ENCODE results near the gene NPAS2.

The NPAS2 gene

GRCh38 chr2:100844514-100844913 lies 24.6 kb downstream of the NPAS2 start:
- peaks cover 4% of the 10 kb centered on the region for H3K27me3 Mint-ChIP-seq (ENCODE audit: low read depth)
- no peaks in the 10 kb centered on the region for H3K36me3 Mint-ChIP-seq (ENCODE audit: low read depth)
- no peak overlapping the region for H3K27ac Mint-ChIP-seq
- H3K4me3 Mint-ChIP-seq = no peak overlapping the region
- peaks cover 4% of the 10 kb centered on the region for H3K9me3 Mint-ChIP-seq
- no peaks in the 10 kb centered on the region for H3K4me1 Mint-ChIP-seq
- TF ChIP-seq, protein P1, sequence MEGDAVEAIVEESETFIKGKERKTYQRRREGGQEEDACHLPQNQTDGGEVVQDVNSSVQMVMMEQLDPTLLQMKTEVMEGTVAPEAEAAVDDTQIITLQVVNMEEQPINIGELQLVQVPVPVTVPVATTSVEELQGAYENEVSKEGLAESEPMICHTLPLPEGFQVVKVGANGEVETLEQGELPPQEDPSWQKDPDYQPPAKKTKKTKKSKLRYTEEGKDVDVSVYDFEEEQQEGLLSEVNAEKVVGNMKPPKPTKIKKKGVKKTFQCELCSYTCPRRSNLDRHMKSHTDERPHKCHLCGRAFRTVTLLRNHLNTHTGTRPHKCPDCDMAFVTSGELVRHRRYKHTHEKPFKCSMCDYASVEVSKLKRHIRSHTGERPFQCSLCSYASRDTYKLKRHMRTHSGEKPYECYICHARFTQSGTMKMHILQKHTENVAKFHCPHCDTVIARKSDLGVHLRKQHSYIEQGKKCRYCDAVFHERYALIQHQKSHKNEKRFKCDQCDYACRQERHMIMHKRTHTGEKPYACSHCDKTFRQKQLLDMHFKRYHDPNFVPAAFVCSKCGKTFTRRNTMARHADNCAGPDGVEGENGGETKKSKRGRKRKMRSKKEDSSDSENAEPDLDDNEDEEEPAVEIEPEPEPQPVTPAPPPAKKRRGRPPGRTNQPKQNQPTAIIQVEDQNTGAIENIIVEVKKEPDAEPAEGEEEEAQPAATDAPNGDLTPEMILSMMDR (IDR thresholded peaks at IDR 0.05; ENCODE audit: unreplicated experiment in 3 of 3) = no peak

GRCh38 chr2:100845141-100845991 lies 25.4 kb downstream of the NPAS2 start:
- no peak overlapping the region for H3K27ac Mint-ChIP-seq
- no peak overlapping the region for H3K4me3 Mint-ChIP-seq
- peaks cover 4% of the 10 kb centered on the region for H3K9me3 Mint-ChIP-seq
- H3K27me3 Mint-ChIP-seq (ENCODE audit: low read depth) = peaks cover 4% of the 10 kb centered on the region
- TF ChIP-seq, protein P1 (IDR thresholded peaks at IDR 0.05; ENCODE audit: unreplicated experiment in 3 of 3) = no peak
- H3K36me3 Mint-ChIP-seq (ENCODE audit: low read depth) = no peaks in the 10 kb centered on the region
- no peaks in the 10 kb centered on the region for H3K4me1 Mint-ChIP-seq

- no peaks in the 10 kb centered on the region for H3K4me1 Mint-ChIP-seq
- no peak overlapping the region for H3K4me3 Mint-ChIP-seq
- peaks cover 4% of the 10 kb centered on the region for H3K9me3 Mint-ChIP-seq
- H3K27ac Mint-ChIP-seq = no peak overlapping the region
- H3K27me3 Mint-ChIP-seq (ENCODE audit: low read depth) = peaks cover 3% of the 10 kb centered on the region
- no peaks in the 10 kb centered on the region for H3K36me3 Mint-ChIP-seq (ENCODE audit: low read depth)
- TF ChIP-seq, protein P1 (IDR thresholded peaks at IDR 0.05; ENCODE audit: unreplicated experiment in 3 of 3) = no peak
Measured at GRCh38 chr2:100846716-100847115, 26.8 kb downstream of the NPAS2 start.

GRCh38 chr2:100852447-100852846 lies 32.5 kb downstream of the NPAS2 start:
- no peaks in the 10 kb centered on the region for H3K36me3 Mint-ChIP-seq (ENCODE audit: low read depth)
- no peaks in the 10 kb centered on the region for H3K4me1 Mint-ChIP-seq

DNA sequence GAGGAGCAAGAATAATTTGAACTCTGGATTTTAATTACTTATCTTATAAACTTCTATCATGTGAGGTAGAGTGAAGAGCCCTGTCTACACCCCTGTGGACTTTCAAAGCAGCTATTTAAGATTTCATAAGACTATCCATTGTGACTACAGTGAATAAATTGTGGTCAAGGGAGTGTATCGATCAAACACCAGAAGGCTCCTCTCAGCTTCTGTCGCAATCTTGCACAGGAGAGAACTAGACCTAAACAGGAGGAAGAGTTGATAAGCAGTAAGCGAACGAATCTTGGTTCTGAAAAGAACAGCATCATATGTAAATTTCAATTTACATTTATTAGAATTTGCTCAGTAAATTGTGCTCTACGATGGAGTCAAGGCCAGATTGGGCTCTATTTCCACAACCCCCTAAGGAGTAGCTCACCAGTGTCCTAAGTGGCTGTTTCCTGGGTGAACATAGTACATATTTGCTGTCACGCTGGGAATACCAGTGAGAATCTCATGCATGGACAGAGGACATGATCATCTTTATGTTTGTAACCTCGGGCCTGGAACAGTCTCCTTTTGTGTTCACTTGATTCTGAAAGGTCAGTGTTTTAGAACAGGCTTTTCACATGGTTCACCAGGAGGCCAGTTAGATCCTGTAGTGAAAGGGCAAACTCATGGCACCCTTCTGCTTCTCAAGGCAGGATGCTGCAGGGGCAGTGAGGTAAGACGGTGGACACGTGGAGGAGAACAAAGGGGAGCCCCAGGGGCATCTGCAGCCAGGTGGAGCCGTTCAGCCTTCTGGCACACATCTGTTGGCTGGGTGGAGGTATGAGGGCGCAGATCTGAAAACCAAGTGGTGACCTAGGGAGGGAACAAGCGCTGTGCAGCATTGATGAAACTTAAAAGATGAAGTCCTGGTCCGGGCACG lies 33.3 kb downstream of the NPAS2 start:
- Mint-ChIP-seq H3K9me3 (no peaks in the 10 kb centered on the region), H3K36me3 (ENCODE audit: low read depth) (no peaks in the 10 kb centered on the region), H3K27ac (no peak overlapping the region), H3K4me3 (no peak overlapping the region), H3K4me1 (no peaks in the 10 kb centered on the region), H3K27me3 (ENCODE audit: low read depth) (peaks cover under 1% of the 10 kb centered on the region)
- TF ChIP-seq, protein P1 (IDR thresholded peaks at IDR 0.05; ENCODE audit: unreplicated experiment in 3 of 3) = no peak

More at GRCh38 chr2:100852447-100852846, 32.5 kb downstream of the NPAS2 start:
- no peak overlapping the region for H3K4me3 Mint-ChIP-seq
- H3K9me3 Mint-ChIP-seq = no peaks in the 10 kb centered on the region
- TF ChIP-seq, protein P1 (IDR thresholded peaks at IDR 0.05; ENCODE audit: unreplicated experiment in 3 of 3) = no peak
- no peak overlapping the region for H3K27ac Mint-ChIP-seq
- H3K27me3 Mint-ChIP-seq (ENCODE audit: low read depth) = no peaks in the 10 kb centered on the region
